ENCODE measurements around the gene SSH3. TPM values are rescaled to one million over a fixed set of nuclear protein-coding genes. Genes with fewer than 3 reads are reported as not detected.
A peak's percentile ranks its signal among the peaks of the same experiment; 100 is the strongest.

The SSH3 gene
- total RNA-seq, 2 donors from 2014 or later: 16.2 to 30.6 TPM

- H3K27ac ChIP-seq: peak overlapping the region; percentile 56 to 67 (median 58)
- no peak overlapping the region for H3K4me3 ChIP-seq
- intact Hi-C loops (cut with DNase I): no loop called here
- H3K9me3 ChIP-seq: no peaks in the 10 kb centered on the region
- TF ChIP-seq POLR2A (IDR thresholded peaks at IDR 0.05): no peak
- TF ChIP-seq CTCF (IDR thresholded peaks at IDR 0.05): peak; percentile 50 to 95 (median 75)
- 9 to 46% methylated on average over 8 to 51 of the region's 54 CpGs for WGBS, 2 donors
- H3K36me3 ChIP-seq (replicated peaks in 1 of 2; ENCODE audit: insufficient read depth in 1 of 2, low read depth in 2 of 2): no peaks in the 10 kb centered on the region
- DNase-seq (peak; percentile 72 to 83 (median 79)), ATAC-seq (peak; percentile 82)
- H3K27me3 ChIP-seq: no peaks in the 10 kb centered on the region
- H3K4me1 ChIP-seq: peaks cover 60% of the 10 kb centered on the region
These were observed 37.5 kb upstream of the SSH3 start for GRCh38 chr11:67265633-67266448.

GRCh38 chr11:67266449-67267187 lies 36.7 kb upstream of the SSH3 start, which contains the start of gene GRK2:
Gene GRK2, plus strand, starts transcription at chr11:67266473. Its CDS starts 227 bp downstream, at chr11:67266700.
- Histone ChIP-seq H3K4me1 (peaks cover 61% of the 10 kb centered on the region), H3K27me3 (no peaks in the 10 kb centered on the region), H3K27ac (peak within 1 kb of the TSS; percentile 57 to 84 (median 80)), H3K4me3 (peak within 1 kb of the TSS; percentile 68 to 73), H3K36me3 (replicated peaks in 1 of 2; ENCODE audit: insufficient read depth in 1 of 2, low read depth in 2 of 2) (no peaks in the 10 kb centered on the region), H3K9me3 (no peaks in the 10 kb centered on the region)
- WGBS, 2 donors: 0 to 1% methylated on average over 12 to 46 of the region's 103 CpGs
- ATAC-seq: peak; percentile 55
- peak; percentile 53 to 62 (median 58) for DNase-seq
- intact Hi-C loops (cut with DNase I): no loop called here
- TF ChIP-seq CTCF (IDR thresholded peaks at IDR 0.05) (no peak), POLR2A (IDR thresholded peaks at IDR 0.05) (no peak)

GRCh38 chr11:67267188-67268080 lies 35.9 kb upstream of the SSH3 start:
- Histone ChIP-seq H3K27ac (peak overlapping the region; percentile 37 to 84 (median 80)), H3K27me3 (no peaks in the 10 kb centered on the region), H3K4me3 (peak overlapping the region; percentile 68 to 73), H3K36me3 (replicated peaks in 1 of 2; ENCODE audit: insufficient read depth in 1 of 2, low read depth in 2 of 2) (no peaks in the 10 kb centered on the region), H3K4me1 (peaks cover 66% of the 10 kb centered on the region), H3K9me3 (no peaks in the 10 kb centered on the region)
- intact Hi-C loops (cut with DNase I): no loop called here
- DNase-seq (peak; percentile 62 to 76 (median 68)), ATAC-seq (no peak)
- TF ChIP-seq POLR2A (IDR thresholded peaks at IDR 0.05): peak in 1 of 3 donors; percentile 11
- TF ChIP-seq CTCF (IDR thresholded peaks at IDR 0.05): no peak
- 9 to 14% methylated on average over 19 to 30 of the region's 30 CpGs for WGBS, 2 donors

- Histone ChIP-seq H3K4me1 (peaks cover 67% of the 10 kb centered on the region), H3K4me3 (no peak overlapping the region), H3K9me3 (no peaks in the 10 kb centered on the region), H3K36me3 (replicated peaks in 1 of 2; ENCODE audit: insufficient read depth in 1 of 2, low read depth in 2 of 2) (no peaks in the 10 kb centered on the region), H3K27me3 (no peaks in the 10 kb centered on the region), H3K27ac (peak overlapping the region in 3 of 4 donors; percentile 77 to 84 (median 83))
- DNase-seq (peak in 1 of 4 donors; percentile 55), ATAC-seq (no peak)
- intact Hi-C loops (cut with DNase I): no loop called here
- 63 to 76% methylated on average over 21 of the region's 21 CpGs for WGBS, 2 donors
- TF ChIP-seq CTCF (IDR thresholded peaks at IDR 0.05) (no peak), POLR2A (IDR thresholded peaks at IDR 0.05) (no peak)
These were observed 35.0 kb upstream of the SSH3 start for GRCh38 chr11:67268081-67268961.
